WTC11 (cell line): ENCODE data around the gene KCNN1. TPM values are rescaled to one million over a fixed set of nuclear protein-coding genes. Genes with fewer than 3 reads are reported as not detected.

Experiments
- ATAC-seq: fragments of 200-7000 bp; cut with Tn5 transposase; 2 replicates; pipeline ENCODE4 v1.10.0; 2021; ENCODE audit warnings: mild to moderate bottlenecking, moderate library complexity
- CTCF ChIA-PET: fragments of 300-600 bp; sonication (Branson Sonifier 250); formaldehyde crosslinking; loops from one replicate; lab custom pipeline; 2021; ENCODE audit warnings: antibody characterized with exemption; lab: Charles Lee
- POLR2A ChIA-PET: fragments of 350-600 bp; sonication (Branson Sonifier 250); formaldehyde crosslinking; loops from one replicate; lab custom pipeline; 2021; ENCODE audit warnings: antibody characterized with exemption; lab: Charles Lee
- DNase-seq: peaks from one replicate; pipeline ENCODE4 v3.0.0; 2021; ENCODE audit warnings: low spot score
- H3K27ac Mint-ChIP-seq: 2 replicates; pipeline ENCODE4 v1.8.0; 2021; ENCODE audit warnings: mixed read lengths
- H3K27me3 Mint-ChIP-seq: 2 replicates; pipeline ENCODE4 v1.8.0; 2021; ENCODE audit warnings: low read depth, mild to moderate bottlenecking, moderate library complexity, mixed read lengths
- H3K36me3 Mint-ChIP-seq: 2 replicates; pipeline ENCODE4 v1.8.0; 2021; ENCODE audit warnings: mixed read lengths
- H3K4me1 Mint-ChIP-seq: 2 replicates; pipeline ENCODE4 v1.8.0; 2022; ENCODE audit warnings: mixed read lengths
- H3K4me3 Mint-ChIP-seq: 2 replicates; pipeline ENCODE4 v1.8.0; 2021; ENCODE audit warnings: mild to moderate bottlenecking, moderate library complexity, mixed read lengths
- H3K9me3 Mint-ChIP-seq: 2 replicates; pipeline ENCODE4 v1.8.0; 2021; ENCODE audit warnings: mixed read lengths
- ATF2 ChIP-seq: sonication (generic); formaldehyde crosslinking; IDR thresholded peaks from 2 replicates; pipeline ENCODE4 v1.8.1; 2022; ENCODE audit warnings: low read depth, missing genetic modification reagents, borderline replicate concordance
- CREM ChIP-seq: sonication (generic); formaldehyde crosslinking; IDR thresholded peaks from 2 replicates; pipeline ENCODE4 v1.8.1; 2022; ENCODE audit warnings: mild to moderate bottlenecking, missing genetic modification reagents, moderate library complexity
- E2F4 ChIP-seq: sonication (generic); formaldehyde crosslinking; IDR thresholded peaks from 2 replicates; pipeline ENCODE4 v1.8.1; 2022; ENCODE audit warnings: low read depth, mild to moderate bottlenecking, moderate library complexity, missing genetic modification reagents, borderline replicate concordance
- ELF4 ChIP-seq: sonication (generic); formaldehyde crosslinking; IDR thresholded peaks from 2 replicates; pipeline ENCODE4 v1.8.1; 2022; ENCODE audit warnings: low read depth, mild to moderate bottlenecking, moderate library complexity, missing genetic modification reagents
- EMX1 ChIP-seq: fragments of 250-450 bp; sonication (Bioruptor Pico); IDR thresholded peaks from 2 replicates; pipeline ENCODE4 v1.8.0; 2021; ENCODE audit warnings: mild to moderate bottlenecking
- ERG ChIP-seq: fragments of 250-450 bp; sonication (Bioruptor Pico); IDR thresholded peaks from 2 replicates; pipeline ENCODE4 v1.8.0; 2021; ENCODE audit warnings: mild to moderate bottlenecking
- FOXK1 ChIP-seq: sonication (generic); formaldehyde crosslinking; IDR thresholded peaks from 2 replicates; pipeline ENCODE4 v1.8.0; 2022; ENCODE audit warnings: mild to moderate bottlenecking, moderate library complexity, missing genetic modification reagents
- IRF2 ChIP-seq: sonication (generic); formaldehyde crosslinking; IDR thresholded peaks from 2 replicates; pipeline ENCODE4 v1.8.0; 2022; ENCODE audit warnings: low read depth, missing genetic modification reagents, borderline replicate concordance
- MLX ChIP-seq: sonication (generic); formaldehyde crosslinking; IDR thresholded peaks from 2 replicates; pipeline ENCODE4 v1.8.1; 2023; ENCODE audit warnings: mild to moderate bottlenecking, missing genetic modification reagents, moderate library complexity
- NFYB ChIP-seq: sonication (generic); formaldehyde crosslinking; conservative IDR thresholded peaks from 2 replicates; pipeline ENCODE4 v1.8.0; 2022; ENCODE audit warnings: low read depth, missing genetic modification reagents
- RELA ChIP-seq: sonication (generic); formaldehyde crosslinking; IDR thresholded peaks from 2 replicates; pipeline ENCODE4 v1.8.1; 2022; ENCODE audit warnings: missing genetic modification reagents, mild to moderate bottlenecking, borderline replicate concordance
- STAT6 ChIP-seq: sonication (generic); formaldehyde crosslinking; conservative IDR thresholded peaks from 2 replicates; pipeline ENCODE4 v1.8.1; 2023; ENCODE audit warnings: mild to moderate bottlenecking, low read depth, missing genetic modification reagents, moderate library complexity
- TP53 ChIP-seq: sonication (generic); formaldehyde crosslinking; IDR thresholded peaks from 2 replicates; pipeline ENCODE4 v1.8.1; 2023; ENCODE audit warnings: mild to moderate bottlenecking, missing genetic modification reagents
- ZNF121 ChIP-seq: sonication (generic); formaldehyde crosslinking; IDR thresholded peaks from 2 replicates; pipeline ENCODE4 v1.8.0; 2023; ENCODE audit warnings: missing genetic modification reagents
- ZNF138 ChIP-seq: sonication (generic); formaldehyde crosslinking; conservative IDR thresholded peaks from 2 replicates; pipeline ENCODE4 v1.8.1; 2022; ENCODE audit warnings: mild to moderate bottlenecking, moderate library complexity, missing genetic modification reagents
- ZNF396 ChIP-seq: fragments of 250-450 bp; sonication (Bioruptor Pico); IDR thresholded peaks from 2 replicates; pipeline ENCODE4 v1.8.0; 2021; ENCODE audit warnings: mild to moderate bottlenecking, moderate library complexity, borderline replicate concordance
- ZNF423 ChIP-seq: fragments of 250-450 bp; sonication (Bioruptor Pico); IDR thresholded peaks from 2 replicates; pipeline ENCODE4 v2.1.2; 2022; ENCODE audit warnings: mild to moderate bottlenecking, moderate library complexity
- ZNF425 ChIP-seq: fragments of 250-450 bp; sonication (Bioruptor Pico); conservative IDR thresholded peaks from 2 replicates; pipeline ENCODE4 v1.9.0; 2021; ENCODE audit warnings: mild to moderate bottlenecking
- ZNF671 ChIP-seq: fragments of 250-450 bp; sonication (Bioruptor Pico); IDR thresholded peaks from 2 replicates; pipeline ENCODE4 v1.8.0; 2021; ENCODE audit warnings: mild to moderate bottlenecking
- total RNA-seq: library from RNA; stranded (reverse); gene quantifications from 3 replicates; pipeline ENCODE4 v1.2.3, GENCODE V29; 2021
- TF ChIP-seq, protein P1 (sequence below): sonication (generic); formaldehyde crosslinking; IDR thresholded peaks from 2 replicates; pipeline ENCODE4 v1.8.1; 2023; ENCODE audit warnings: mild to moderate bottlenecking, moderate library complexity, missing genetic modification reagents
- TF ChIP-seq, protein P2 (sequence below): sonication (generic); formaldehyde crosslinking; IDR thresholded peaks from 2 replicates; pipeline ENCODE4 v1.8.1; 2022; ENCODE audit warnings: mild to moderate bottlenecking, moderate library complexity, missing genetic modification reagents
- TF ChIP-seq, protein P3 (sequence below): fragments of 250-450 bp; sonication (Bioruptor Pico); IDR thresholded peaks from 2 replicates; pipeline ENCODE4 v1.9.0; 2021; ENCODE audit warnings: mild to moderate bottlenecking
- TF ChIP-seq, protein P4 (sequence below): sonication (generic); formaldehyde crosslinking; IDR thresholded peaks from 2 replicates; pipeline ENCODE4 v1.8.1; 2022; ENCODE audit warnings: missing genetic modification reagents, borderline replicate concordance

The KCNN1 gene
- total RNA-seq, 1 experiment from 2014 or later: 15.3 TPM

GRCh38 chr19:17922138-17922537 is 44.8 kb upstream of the KCNN1 start (continued):
- TF ChIP-seq CREM: no peak
- no peak for TF ChIP-seq ATF2 (CRISPR knock-in tag)
- TF ChIP-seq STAT6: no peak

DNA sequence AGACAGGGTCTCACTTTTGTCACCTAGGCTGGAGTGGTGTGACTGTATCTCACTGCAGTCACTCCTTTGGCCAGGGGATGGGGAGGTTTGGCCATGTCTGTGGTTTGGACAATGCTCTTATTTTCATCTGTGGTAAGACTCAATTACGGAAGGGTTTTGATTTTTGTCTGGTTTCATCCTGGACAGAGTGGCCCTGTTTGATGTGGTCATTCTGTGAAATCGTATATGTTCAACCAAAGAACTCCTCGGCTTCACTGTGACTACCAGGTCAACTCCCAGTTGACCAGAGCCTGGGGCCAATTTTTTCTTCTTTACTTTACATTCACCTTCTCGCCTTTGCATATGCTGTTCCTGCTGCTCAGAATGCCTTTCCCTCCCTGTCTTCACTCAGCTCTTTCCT is 40.9 kb upstream of the KCNN1 start:
- TF ChIP-seq MLX (CRISPR knock-in tag) (no peak), EMX1 (CRISPR knock-in tag) (no peak), ZNF138 (CRISPR knock-in tag) (no peak), TP53 (CRISPR knock-in tag) (no peak), FOXK1 (no peak), ZNF121 (no peak), ZNF425 (no peak), IRF2 (no peak), ZNF671 (CRISPR knock-in tag) (no peak), ELF4 (CRISPR knock-in tag) (no peak), ERG (CRISPR knock-in tag) (no peak), RELA (CRISPR knock-in tag) (no peak), NFYB (CRISPR knock-in tag) (no peak), ZNF423 (CRISPR knock-in tag) (no peak), E2F4 (CRISPR knock-in tag) (no peak), ZNF396 (CRISPR knock-in tag) (no peak)
- TF ChIP-seq, protein P1, sequence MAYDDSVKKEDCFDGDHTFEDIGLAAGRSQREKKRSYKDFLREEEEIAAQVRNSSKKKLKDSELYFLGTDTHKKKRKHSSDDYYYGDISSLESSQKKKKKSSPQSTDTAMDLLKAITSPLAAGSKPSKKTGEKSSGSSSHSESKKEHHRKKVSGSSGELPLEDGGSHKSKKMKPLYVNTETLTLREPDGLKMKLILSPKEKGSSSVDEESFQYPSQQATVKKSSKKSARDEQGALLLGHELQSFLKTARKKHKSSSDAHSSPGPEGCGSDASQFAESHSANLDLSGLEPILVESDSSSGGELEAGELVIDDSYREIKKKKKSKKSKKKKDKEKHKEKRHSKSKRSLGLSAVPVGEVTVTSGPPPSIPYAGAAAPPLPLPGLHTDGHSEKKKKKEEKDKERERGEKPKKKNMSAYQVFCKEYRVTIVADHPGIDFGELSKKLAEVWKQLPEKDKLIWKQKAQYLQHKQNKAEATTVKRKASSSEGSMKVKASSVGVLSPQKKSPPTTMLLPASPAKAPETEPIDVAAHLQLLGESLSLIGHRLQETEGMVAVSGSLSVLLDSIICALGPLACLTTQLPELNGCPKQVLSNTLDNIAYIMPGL (CRISPR knock-in tag): no peak
- TF ChIP-seq, protein P2, sequence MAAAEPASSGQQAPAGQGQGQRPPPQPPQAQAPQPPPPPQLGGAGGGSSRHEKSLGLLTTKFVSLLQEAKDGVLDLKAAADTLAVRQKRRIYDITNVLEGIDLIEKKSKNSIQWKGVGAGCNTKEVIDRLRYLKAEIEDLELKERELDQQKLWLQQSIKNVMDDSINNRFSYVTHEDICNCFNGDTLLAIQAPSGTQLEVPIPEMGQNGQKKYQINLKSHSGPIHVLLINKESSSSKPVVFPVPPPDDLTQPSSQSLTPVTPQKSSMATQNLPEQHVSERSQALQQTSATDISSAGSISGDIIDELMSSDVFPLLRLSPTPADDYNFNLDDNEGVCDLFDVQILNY: no peak
- TF ChIP-seq, protein P3, sequence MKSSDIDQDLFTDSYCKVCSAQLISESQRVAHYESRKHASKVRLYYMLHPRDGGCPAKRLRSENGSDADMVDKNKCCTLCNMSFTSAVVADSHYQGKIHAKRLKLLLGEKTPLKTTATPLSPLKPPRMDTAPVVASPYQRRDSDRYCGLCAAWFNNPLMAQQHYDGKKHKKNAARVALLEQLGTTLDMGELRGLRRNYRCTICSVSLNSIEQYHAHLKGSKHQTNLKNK (CRISPR knock-in tag): no peak
- TF ChIP-seq, protein P4, sequence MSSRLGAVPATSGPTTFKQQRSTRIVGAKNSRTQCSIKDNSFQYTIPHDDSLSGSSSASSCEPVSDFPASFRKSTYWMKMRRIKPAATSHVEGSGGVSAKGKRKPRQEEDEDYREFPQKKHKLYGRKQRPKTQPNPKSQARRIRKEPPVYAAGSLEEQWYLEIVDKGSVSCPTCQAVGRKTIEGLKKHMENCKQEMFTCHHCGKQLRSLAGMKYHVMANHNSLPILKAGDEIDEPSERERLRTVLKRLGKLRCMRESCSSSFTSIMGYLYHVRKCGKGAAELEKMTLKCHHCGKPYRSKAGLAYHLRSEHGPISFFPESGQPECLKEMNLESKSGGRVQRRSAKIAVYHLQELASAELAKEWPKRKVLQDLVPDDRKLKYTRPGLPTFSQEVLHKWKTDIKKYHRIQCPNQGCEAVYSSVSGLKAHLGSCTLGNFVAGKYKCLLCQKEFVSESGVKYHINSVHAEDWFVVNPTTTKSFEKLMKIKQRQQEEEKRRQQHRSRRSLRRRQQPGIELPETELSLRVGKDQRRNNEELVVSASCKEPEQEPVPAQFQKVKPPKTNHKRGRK: no peak
- TF ChIP-seq, all 79 proteins: peak for 0
- DNase-seq: no peak
- CTCF ChIA-PET: no interaction called here
- H3K4me3 Mint-ChIP-seq: no peak overlapping the region
- ATAC-seq: no peak
- H3K4me1 Mint-ChIP-seq: peaks cover 5% of the 10 kb centered on the region; the same call in 1 of the 2 replicates
- H3K27me3 Mint-ChIP-seq: peaks cover 5% of the 10 kb centered on the region; the same call in 1 of the 2 replicates
- no peaks in the 10 kb centered on the region for H3K9me3 Mint-ChIP-seq
- no peaks in the 10 kb centered on the region for H3K36me3 Mint-ChIP-seq
- POLR2A ChIA-PET: no interaction called here
- H3K27ac Mint-ChIP-seq: no peak overlapping the region
